NCI-H2171 (cell line): Measurements from ENCODE around the gene LILRA2.
"Not testable (repeated sequence)": the region's sequence is repeated elsewhere in the genome, so short reads cannot be mapped to it uniquely, and the experiment has no call there.

Source experiments
- DNase-seq: peaks from one replicate; lab custom pipeline; 2025; lab: John Stamatoyannopoulos, UW

The LILRA2 gene

GRCh38 chr19:54609356-54609791 is 35.8 kb downstream of the LILRA2 start:
- no peak for DNase-seq

- DNase-seq: no peak
Measured at GRCh38 chr19:54612428-54612827, 38.8 kb downstream of the LILRA2 start.

- no peak for DNase-seq
Measured at GRCh38 chr19:54614726-54615125, 41.1 kb downstream of the LILRA2 start.

GRCh38 chr19:54616057-54616456 is 42.5 kb downstream of the LILRA2 start:
- no peak for DNase-seq

GRCh38 chr19:54616821-54617560 is 43.4 kb downstream of the LILRA2 start:
- DNase-seq: no peak

- no peak for DNase-seq
Measured at GRCh38 chr19:54620464-54620863, 46.9 kb downstream of the LILRA2 start.

DNA sequence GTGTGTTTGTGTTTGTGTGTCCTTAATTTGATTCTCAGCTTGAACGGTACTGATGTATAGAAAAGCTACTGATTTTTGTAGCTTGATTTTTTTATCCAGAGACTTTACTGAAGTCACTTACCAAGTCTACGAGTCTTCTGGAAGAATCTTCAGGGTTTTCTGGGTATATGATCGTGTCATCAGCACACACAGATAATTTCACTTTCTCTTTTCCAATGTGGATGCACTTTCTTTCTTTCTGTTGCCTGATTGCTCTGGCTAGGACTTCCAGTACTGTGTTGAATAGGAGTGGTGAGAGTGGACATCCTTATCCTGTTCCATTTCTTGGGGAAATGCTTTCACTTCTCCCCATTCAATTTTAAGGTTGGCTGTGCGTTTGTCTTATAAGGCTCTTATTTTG is 48.8 kb downstream of the LILRA2 start:
- DNase-seq: no peak

DNA sequence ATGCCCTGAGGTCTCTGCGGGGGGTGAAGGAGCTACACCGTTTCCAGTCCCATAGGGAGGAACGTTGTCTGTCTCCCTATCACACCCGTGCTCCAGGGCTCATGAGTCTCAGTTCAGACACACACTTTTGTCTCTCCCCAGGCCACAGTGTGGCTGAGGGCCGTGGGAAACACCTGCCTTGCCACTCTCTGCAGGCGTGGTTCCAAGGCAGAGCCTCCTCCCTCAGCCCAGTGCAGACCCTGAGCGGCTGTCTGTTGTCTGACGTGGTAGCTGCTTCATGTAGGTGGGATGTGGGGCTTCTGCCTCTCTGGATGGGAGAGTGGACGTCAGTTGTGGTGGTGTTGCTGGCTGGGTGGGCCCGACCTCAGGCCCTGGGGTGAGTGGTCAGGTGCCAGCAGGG is 50.6 kb downstream of the LILRA2 start:
- DNase-seq: not testable (repeated sequence)

- DNase-seq: not testable (repeated sequence)
Measured at GRCh38 chr19:54624934-54625730, 51.5 kb downstream of the LILRA2 start.

DNA sequence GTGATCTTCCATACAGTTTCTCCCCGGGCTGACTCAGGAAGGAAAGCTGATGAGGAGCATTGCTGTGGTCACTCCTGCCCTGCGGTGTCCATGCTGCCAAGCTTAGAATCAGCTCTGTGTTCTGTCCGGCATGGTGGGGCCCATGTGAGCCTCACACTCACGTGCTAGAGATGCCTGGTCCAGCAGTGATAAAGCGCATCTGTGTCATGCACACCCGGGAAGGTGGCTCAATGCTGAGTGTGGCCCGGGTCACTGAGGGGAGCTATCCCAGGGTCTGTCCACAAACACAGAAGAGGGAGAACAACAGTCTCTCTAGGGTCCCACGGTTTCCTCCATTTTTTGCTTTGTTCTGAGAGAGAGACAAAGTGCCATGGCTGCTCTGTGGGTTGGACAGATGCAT is 53.2 kb downstream of the LILRA2 start:
- no peak for DNase-seq

DNA sequence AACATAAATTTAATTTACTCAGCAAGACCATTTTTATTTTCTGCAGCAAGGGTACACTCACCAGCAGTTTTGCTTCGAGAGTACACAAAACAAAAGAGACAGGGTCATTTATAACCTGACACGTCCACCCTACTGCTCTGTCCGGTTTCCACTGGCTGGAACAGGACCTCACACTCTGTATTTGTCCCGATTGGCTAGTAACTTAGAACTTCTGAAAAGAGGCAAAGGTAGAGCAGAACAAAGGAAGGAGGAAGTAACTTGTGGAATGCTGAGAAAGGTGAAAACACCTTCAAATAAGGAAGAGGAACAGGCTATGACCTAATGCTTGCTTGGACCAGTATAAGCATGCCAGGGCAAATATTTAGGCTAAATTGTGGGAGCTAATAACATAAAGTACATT is 54.3 kb downstream of the LILRA2 start:
- not testable (repeated sequence) for DNase-seq

DNA sequence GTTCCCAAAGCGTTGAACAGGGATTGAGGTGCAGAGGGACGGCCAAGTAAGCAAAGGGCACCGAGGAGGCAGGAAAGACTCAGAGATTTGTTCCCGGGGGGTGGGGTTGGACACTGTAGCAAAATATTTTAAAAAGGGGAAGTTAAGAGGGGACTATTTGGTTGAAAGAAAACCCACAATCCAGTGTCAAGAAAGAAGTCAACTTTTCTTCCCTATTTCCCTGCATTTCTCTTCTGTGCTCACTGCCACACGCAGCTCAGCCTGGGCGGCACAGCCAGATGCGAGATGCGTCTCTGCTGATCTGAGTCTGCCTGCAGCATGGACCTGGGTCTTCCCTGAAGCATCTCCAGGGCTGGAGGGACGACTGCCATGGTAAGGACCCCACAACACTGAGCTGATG is 56.7 kb downstream of the LILRA2 start, which contains the start of gene LILRB1:
Gene LILRB1 (plus strand): TSS at position 223 of the 400 bp plus-strand sequence. CDS start 590 bp downstream, outside the sequence.
- not testable (repeated sequence) for DNase-seq

GRCh38 chr19:54630782-54631181 is 57.2 kb downstream of the LILRA2 start:
- no peak for DNase-seq

GRCh38 chr19:54631489-54632337 is 58.1 kb downstream of the LILRA2 start:
- not testable (repeated sequence) for DNase-seq

DNA sequence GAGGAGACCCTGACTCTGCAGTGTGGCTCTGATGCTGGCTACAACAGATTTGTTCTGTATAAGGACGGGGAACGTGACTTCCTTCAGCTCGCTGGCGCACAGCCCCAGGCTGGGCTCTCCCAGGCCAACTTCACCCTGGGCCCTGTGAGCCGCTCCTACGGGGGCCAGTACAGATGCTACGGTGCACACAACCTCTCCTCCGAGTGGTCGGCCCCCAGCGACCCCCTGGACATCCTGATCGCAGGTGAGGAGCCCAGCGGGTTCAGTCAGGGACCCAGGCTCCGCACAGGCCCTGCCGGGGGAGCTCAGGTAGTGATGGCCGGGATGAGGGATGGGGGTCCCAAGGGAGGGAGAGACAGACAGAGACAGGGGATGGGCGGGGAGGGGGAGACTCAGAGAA is 58.9 kb downstream of the LILRA2 start:
- not testable (repeated sequence) for DNase-seq

DNA sequence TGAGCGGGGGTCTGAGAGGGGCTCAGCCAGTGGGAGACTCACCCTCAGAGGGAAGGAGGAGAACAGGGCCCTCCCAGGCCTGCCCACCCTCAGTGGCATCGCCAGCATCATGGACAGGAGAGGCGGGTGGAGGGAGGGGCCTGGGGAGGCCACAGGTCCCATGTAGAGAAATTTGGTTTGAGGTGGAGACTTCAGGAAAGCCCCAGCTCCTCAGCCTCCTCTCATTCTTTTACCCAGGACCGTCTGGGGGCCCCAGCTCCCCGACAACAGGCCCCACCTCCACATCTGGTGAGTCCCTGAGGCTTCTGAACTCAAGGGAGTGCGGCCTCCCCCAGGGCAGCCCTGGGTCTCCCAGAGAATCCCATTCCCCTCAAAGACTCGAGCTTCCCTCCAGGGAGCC is 59.8 kb downstream of the LILRA2 start:
- DNase-seq: no peak

DNA sequence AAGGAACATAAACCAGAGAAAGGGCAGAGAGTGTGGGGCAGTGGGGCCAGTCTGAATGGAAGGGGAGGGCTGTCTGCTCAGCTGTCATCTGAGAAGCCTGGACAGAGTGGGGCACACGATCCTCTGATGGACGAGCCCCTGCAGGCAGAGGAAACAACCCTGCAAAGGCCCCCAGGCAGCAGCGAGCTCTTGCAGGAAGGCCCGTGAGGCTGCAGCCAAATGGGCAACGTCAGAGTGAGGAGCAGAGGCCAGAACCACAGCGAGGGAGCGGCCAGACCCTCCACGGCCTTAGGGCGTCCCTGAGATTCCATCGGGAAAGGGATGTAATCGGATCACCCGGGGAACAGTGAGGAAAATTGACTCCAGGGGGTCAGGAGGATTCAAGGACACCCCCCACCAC is 62.5 kb downstream of the LILRA2 start:
- DNase-seq: not testable (repeated sequence)

GRCh38 chr19:54638683-54639082 is 65.1 kb downstream of the LILRA2 start:
- no peak for DNase-seq
